GM13976 (cell line): ENCODE measurements around the gene LINC01488.

Experiments
- DNase-seq: peaks from one replicate; pipeline ENCODE4 v3.0.0; 2012; ENCODE audit warnings: low spot score
- in situ Hi-C: fragments of 300-500 bp; cut with MboI; formaldehyde crosslinking; loops from one replicate; pipeline ENCODE4 v1.12.0; 2022; ENCODE audit warnings: low sequenced_read_pairs, mixed read lengths, inconsistent platforms; ENCODE audit not compliant: unreplicated experiment
- TF ChIP-seq, protein P1 (sequence below): IDR thresholded peaks from 2 replicates; pipeline ENCODE4 v1.5.1; 2012; ENCODE audit warnings: borderline replicate concordance, mild to moderate bottlenecking; ENCODE audit not compliant: insufficient read depth; ENCODE audit errors: extremely low read depth, missing control alignments, control extremely low read depth

LINC01488 gene

DNA sequence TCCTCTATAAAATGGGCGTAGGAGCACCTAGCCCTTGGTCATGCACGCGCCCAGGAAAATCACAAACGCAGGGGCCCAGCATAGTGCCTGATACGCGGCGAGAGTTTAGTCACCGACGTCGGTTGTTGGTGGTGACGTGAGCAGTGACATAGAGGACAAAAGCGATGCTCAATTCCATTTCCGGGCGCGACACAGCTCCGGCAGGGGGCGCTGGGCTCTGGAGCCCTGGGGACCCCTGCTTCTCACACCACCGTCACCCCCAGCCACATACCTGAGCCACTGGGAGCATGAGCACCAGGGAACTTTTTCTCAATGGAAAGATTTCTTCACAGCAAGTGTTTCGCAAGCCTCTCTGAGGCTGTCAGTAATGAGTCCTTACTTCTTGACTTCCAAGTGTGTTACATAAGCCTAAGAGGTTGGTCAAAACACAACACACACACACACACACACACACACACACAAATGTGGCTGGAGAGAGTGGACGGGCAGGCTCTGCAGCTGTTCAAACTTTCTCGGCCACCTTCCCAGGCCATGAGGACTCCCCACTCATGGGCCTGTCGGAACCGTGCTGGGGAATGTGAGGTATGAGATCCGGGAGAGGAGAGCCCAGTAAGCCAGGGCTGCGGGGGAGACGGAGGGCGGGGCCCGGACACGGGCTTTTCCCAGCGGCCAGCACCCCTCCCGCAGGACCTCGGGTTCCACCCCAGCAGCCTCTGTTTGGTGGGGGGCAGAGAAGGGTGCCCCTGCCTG lies 36.9 kb upstream of the LINC01488 start:
- TF ChIP-seq, protein P1, sequence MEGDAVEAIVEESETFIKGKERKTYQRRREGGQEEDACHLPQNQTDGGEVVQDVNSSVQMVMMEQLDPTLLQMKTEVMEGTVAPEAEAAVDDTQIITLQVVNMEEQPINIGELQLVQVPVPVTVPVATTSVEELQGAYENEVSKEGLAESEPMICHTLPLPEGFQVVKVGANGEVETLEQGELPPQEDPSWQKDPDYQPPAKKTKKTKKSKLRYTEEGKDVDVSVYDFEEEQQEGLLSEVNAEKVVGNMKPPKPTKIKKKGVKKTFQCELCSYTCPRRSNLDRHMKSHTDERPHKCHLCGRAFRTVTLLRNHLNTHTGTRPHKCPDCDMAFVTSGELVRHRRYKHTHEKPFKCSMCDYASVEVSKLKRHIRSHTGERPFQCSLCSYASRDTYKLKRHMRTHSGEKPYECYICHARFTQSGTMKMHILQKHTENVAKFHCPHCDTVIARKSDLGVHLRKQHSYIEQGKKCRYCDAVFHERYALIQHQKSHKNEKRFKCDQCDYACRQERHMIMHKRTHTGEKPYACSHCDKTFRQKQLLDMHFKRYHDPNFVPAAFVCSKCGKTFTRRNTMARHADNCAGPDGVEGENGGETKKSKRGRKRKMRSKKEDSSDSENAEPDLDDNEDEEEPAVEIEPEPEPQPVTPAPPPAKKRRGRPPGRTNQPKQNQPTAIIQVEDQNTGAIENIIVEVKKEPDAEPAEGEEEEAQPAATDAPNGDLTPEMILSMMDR, result no peak
- in situ Hi-C loops, result no loop called here
- no peak for DNase-seq

DNA sequence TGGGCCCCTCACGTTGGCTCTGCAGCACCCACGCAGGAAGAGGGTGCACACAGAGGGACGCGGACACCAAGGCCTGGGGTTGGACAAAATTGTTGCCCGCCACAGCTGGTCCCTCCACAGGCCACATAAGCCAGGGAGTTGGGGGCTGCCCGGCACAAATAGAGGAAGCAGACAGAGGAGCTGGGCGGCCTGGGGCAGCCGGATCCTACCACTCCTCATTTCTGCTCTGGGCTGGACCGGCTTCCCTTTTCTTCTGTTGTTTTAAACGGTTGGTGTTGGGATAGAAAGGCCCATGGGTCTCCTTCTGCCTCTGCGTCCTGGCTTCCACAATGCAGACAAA lies 36.4 kb upstream of the LINC01488 start:
- TF ChIP-seq, protein P1, result no peak
- DNase-seq, result no peak
- in situ Hi-C loops, result no loop called here

DNA sequence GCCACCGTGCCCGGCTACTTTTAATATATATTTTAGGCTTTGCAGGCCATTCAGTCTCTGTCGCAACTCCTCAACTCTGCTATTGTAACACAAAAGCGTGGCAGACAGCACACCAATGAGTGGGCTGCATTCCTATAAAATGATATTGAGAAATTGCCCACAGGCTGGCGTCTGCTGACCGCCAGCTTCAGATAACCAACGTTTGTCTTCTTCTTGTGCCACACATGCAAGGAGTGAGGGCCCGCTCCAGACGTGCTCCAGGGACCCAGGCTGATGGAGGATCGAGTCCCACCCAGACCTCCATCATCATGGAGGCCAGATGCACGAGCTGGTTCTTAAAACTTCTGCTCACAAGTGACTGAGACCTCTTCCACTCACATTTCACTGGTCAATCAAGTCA lies 35.4 kb upstream of the LINC01488 start:
- in situ Hi-C loops, result no loop called here
- DNase-seq, result no peak
- TF ChIP-seq, protein P1, result no peak

DNA sequence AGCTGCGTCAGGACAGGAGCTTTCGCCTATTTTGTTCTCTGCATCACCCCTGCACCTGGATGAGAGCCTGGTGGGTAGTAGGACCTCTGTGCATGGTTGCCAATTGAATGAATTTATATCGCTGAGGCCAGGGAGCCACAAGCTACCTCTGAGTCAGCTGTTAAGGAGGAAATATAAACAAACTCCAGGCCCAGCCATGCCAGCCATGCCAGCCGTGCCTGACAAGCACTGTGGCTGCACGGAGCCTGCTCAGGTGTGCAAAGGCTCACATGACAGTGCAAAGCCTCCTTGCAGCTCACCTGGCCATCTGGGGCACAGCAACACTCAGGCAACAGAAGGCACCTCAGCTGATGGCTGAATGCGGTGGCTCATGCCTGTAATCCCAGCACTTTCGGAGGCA lies 33.7 kb upstream of the LINC01488 start:
- in situ Hi-C loops, result no loop called here
- DNase-seq, result no peak
- TF ChIP-seq, protein P1, result no peak

DNA sequence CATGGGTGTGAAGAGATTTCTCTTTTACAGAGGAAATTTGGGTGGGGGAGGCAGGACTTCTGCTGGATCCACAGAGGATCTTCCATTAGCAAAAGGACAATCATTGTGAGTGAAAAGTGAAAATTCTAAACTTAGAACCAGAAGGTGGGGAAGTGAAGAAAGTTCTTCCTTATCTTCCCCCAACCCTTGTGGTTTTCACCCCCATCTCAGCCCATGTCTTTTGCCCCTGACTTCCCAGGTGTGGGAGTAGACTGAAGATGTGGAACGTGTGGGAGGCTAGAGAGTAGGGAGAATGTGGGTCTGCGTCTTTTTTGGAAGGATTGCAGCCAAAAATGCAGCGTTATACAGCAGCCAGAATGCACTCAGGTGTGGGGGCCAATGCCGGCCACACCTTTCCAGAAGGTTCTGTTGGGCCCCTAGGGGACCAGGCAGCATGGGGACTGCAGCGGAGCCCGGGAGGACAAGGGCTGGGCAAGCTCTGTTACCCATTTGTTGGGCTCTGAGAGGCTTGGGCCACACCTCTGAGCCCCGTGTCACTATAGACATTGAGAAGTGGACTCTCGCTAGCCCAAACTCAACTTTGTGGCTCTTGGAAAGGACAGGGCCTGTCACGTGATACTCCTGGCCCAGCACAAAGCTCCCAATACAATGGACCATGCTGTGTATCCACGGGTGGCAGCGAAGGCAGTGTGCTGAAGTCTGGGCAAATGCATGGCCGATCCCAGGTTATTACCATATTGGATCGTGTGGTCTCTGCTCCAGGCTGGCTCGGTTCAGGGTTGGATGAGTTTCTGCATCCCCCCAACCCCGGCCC lies 32.8 kb upstream of the LINC01488 start:
- TF ChIP-seq, protein P1, result no peak
- in situ Hi-C loops, result no loop called here
- DNase-seq, result no peak

DNA sequence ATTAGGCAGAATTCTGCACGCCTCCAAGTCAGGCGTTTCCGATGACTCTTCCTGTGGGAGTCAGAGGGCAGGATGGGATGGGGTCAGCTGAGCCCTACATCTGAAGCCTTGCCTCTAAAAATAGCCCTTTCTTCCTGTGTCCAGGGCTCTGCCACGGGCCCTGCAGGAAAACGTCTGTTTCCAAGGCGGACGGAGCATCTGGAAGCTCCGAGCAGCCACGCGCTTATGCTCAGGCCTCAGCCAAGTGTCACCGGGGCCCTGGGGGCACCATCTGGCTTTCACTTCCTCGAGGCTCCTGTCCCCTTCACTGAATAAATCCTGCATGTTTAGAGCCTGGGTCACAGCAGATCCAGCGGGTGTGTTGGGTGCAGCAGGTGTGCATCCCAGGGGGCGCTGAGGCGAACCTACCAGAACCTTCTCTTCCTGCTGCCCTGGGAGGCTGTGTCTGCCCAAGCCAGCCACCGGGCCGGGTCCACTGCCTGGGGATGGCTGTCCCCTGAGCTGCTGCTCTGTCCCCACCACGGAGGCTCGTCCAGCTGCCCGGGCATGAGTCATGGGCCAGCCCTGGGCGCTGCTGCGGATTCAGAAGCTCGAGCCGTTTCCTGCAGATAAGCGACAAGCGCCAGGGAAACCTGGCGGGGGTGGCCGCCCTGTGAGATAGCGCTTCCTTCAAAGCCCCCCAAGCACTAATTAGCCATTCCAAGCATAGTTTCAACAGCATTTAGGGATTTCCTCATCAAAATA lies 32.0 kb upstream of the LINC01488 start:
- in situ Hi-C loops, result no loop called here
- no peak for DNase-seq
- TF ChIP-seq, protein P1, result no peak
